HG03432 (cell line): ENCODE data around the gene SLC9A5.

Source experiments
- ATAC-seq: cut with Tn5 transposase; IDR thresholded peaks from one replicate; pipeline ENCODE4 v1.9.1; 2021; ENCODE audit warnings: mild to moderate bottlenecking, moderate library complexity; ENCODE audit not compliant: unreplicated experiment

The SLC9A5 gene

DNA sequence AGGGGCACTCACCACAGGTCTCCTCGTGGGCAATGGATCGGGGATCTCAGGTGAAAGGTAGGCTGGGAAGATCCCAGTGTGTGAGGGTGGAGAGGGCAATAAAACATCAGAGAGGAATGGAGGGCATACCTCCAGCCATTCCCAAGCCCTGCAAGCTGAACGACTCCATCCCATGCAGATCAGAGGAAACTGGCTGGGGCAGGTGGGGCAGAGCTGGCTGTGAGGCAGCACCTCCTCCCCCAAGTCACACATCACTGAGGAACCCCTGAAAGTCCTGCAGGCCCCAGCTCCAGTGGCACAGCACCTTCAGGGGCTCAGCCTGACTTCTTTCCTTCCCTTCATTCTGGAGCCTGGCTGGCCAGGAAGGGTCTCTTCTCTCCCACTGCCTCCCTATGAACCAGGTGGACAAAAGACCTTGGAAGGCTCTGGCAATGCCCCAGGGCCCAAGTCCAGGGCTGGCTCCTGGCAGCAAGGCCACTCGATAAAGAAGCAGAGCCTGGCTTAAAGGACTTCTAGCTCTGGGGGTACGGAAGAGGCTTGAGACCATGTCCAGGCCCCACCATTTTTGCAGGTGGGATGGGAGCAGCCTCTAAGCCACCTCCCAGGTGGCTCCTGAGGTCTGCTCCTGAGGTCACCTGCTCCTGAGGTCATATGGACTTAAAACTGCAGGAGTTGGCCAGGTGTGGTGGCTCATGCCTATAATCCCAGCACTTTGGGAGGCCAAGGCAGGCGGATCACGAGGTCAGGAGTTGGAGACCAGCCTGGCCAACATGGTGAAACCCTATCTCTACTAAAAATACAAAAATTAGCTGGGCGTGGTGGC lies 35.4 kb upstream of the SLC9A5 start:
- no peak for ATAC-seq

- ATAC-seq: no peak
These were observed 33.1 kb upstream of the SLC9A5 start for GRCh38 chr16:67215706-67216105.

DNA sequence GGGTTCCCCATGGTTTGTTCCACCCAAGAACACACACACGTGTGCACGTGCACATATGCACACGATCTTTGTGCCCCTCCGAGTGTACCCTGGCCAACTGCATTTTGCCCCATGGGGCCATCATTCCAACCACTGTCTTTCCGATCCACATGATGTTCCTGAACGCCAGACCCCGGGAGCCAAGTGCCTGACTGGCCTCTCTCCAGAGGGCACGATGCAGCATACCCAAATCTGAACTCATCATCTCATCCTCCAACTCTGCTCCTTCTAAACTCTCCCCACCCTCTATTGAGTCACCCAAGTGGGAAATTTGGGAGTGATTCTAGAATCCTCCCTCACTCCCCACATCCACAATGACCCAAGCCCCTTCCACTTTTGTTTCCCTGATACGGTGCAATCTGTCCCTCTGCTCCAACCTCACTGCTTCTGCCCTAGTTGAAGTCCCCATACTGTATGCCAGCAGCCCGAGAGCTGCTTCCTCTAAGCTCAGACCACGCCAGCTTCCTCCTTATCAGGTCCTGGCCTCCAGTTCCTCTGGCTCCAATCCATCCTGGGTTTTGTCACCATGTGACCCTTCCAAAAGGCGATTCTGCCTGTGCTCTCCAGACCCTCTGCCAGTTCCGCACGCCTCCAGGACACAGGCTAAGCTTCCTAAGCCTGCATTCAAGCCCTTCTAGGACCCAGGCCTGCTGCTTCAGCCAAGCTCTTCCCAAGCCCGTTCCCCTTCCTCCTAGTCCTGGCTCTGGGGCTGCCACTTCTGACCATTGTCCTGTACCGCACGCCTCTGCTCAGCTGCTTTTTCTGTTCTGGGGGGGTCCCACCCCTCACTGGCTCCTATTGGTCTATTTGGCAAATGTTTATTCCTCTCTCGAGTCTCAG lies 31.9 kb upstream of the SLC9A5 start:
- no peak for ATAC-seq

DNA sequence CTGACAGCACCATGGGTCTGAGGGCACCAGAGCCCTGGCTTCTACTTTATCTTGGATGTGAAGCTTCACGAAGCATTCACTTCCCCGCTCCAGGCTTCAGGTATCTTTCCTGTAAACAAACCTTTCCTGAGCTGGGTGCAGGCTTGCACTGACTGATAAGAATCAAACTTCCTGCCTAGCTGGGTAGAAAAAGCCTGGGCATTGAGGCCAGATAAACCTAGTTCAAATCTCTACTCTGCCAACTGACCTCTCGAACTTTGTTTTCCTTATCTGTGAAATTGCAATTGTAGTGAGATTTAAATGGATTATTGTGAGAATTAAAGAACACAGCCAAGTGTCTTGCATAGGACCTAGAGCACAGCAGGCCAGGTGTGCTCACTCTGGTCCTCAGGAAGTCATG lies 24.8 kb upstream of the SLC9A5 start:
- ATAC-seq: no peak

DNA sequence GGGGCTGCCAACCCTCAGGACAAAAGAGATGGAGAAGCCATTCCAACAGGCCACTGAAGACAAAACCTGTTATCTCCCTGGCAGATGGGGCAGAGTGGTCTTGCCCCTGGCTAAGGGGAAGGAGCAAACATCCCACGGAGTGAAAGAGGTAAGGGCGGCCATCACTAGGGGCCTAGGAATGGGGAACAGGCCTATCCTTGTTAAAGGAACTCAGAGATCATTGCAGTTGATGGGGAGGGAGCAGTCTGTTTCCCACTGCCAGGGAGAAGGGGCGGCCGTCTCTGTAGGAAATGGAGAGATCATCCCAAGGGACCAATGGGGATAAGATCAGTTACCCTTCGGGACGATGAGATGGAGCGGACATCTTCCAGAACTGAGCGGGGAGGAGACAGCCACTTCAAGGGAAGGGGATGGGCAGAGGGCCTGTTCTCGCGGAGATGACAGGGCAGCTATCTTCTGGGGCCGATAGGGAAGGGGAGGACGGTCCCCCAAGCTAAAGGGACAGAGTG lies 22.4 kb upstream of the SLC9A5 start:
- ATAC-seq: no peak

- ATAC-seq: peak; percentile 95
These were observed 21.8 kb upstream of the SLC9A5 start, which contains the start of gene TMEM208 for GRCh38 chr16:67226804-67227566. TSS of gene TMEM208 (plus strand) at chr16:67227130. CDS start at chr16:67227219, 89 bp downstream.

DNA sequence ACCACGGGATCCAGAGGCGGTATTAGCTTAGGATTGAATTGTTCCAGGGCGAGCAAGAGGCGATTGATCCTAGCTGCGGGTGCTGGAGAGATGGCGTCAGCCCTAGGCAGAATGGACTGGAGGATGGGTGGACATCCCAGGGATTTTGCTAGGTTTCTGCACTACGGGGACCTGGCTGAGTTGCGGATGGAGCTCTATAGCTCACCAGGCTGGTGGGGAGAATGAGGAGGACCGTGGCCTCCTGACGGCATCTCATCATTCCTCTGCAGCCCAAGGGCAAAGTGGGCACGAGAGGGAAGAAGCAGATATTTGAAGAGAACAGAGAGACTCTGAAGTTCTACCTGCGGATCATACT lies 21.2 kb upstream of the SLC9A5 start:
- ATAC-seq: no peak

- no peak for ATAC-seq
These were observed 20.6 kb upstream of the SLC9A5 start for GRCh38 chr16:67228034-67228785.

GRCh38 chr16:67228905-67229304 lies 19.9 kb upstream of the SLC9A5 start:
- no peak for ATAC-seq

- ATAC-seq: no peak
These were observed 18.6 kb upstream of the SLC9A5 start for GRCh38 chr16:67229906-67230808.

GRCh38 chr16:67230809-67231660 lies 17.7 kb upstream of the SLC9A5 start:
- no peak for ATAC-seq

- no peak for ATAC-seq
These were observed 15.2 kb upstream of the SLC9A5 start for GRCh38 chr16:67233596-67233995.

DNA sequence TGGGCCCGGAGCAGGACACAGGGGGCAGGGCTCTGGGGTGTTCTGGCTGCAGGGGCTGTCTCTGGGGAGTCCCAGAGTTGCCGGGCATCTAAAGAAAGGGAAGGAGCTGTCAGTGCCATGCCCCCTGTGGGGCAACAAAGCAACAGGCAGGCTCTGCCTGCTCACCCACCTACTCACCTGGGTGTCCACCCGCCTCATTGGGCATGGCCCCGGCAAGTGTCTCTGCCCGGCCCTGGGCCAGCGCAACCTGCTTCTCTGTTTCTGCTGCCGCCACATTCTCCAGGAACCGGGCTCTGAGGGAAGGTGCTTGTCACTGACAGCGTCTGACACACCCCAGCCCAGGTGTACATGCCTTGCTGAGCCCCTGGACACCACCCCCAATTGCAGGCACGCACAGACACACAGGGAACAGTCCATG lies 14.6 kb upstream of the SLC9A5 start:
- no peak for ATAC-seq

- no peak for ATAC-seq
These were observed 12.8 kb upstream of the SLC9A5 start for GRCh38 chr16:67235816-67236562.

GRCh38 chr16:67236563-67237395 lies 12.0 kb upstream of the SLC9A5 start:
- ATAC-seq: peak; percentile 49

DNA sequence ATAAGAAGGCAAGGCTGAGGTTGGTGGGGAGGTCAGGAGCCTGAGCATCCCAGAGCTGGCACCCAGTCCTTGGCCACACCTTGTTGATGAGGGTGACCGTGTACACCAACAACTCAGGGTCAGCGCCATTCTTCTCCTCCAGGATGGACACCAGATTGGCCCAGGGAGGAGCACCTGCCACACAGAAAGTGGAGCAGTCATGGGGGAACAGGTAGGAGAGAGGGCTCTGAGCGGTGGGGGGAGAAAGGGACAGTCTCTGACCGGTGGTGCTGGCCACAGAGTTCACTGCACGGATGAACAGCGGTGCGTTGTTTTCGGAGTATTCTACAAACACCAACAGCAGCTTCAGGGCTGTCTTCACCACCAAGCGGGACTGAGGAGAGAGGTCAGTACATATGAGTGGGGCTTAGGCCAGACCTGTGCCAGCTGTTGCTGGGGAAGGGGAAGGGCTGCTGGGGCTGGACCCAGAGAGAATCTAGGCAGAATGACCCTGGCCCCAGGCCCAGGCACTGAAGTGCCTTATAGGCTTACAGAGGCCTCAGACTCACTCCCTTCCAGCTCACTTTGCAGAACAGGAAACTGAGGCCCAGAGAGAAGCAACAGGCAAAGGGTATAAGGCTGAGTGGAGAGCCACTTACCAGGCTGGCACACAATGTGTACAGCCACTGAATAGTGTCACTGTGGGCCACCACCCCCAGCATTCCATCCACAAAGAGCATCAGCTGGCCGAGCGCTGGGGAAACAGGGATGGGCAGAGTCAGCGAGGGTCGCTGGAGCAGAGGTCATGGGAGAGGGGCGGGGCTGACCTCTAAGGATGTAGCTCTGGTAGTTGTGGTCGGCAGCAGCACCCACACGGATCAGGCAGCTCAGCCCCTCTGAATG lies 11.1 kb upstream of the SLC9A5 start:
- no peak for ATAC-seq
